Stimulated activated naive CD8-positive, alpha-beta T cell treated with anti-CD3 and anti-CD28 coated beads, Interleukin-15, Interleukin-2, amounts not matched to agents 100 ng/mL and 50 ng/mL, for 24 hours (primary cell): ENCODE results near the gene POU3F4.
A peak's percentile ranks its signal among the peaks of the same experiment; 100 is the strongest.

ENCODE experiments used
- H3K27ac Mint-ChIP-seq: one replicate; pipeline ENCODE4 v1.8.0; 2021; ENCODE audit warnings: mild to moderate bottlenecking, mixed read lengths
- H3K27me3 Mint-ChIP-seq: one replicate; pipeline ENCODE4 v1.8.0; 2021; ENCODE audit warnings: mixed read lengths
- H3K36me3 Mint-ChIP-seq: one replicate; pipeline ENCODE4 v1.8.0; 2021; ENCODE audit warnings: low read depth, mixed read lengths
- H3K4me1 Mint-ChIP-seq: one replicate; pipeline ENCODE4 v1.8.0; 2021; ENCODE audit warnings: low read depth, mixed read lengths
- H3K4me3 Mint-ChIP-seq: one replicate; pipeline ENCODE4 v1.8.0; 2021; ENCODE audit warnings: mild to moderate bottlenecking, mixed read lengths
- H3K9me3 Mint-ChIP-seq: one replicate; pipeline ENCODE4 v1.8.0; 2021; ENCODE audit warnings: mixed read lengths

The POU3F4 gene

GRCh38 chrX:83535417-83536196 lies 27.5 kb downstream of the POU3F4 start:
- Mint-ChIP-seq H3K9me3 (no peaks in the 10 kb centered on the region), H3K27ac (no peak overlapping the region), H3K27me3 (no peaks in the 10 kb centered on the region), H3K4me3 (peak overlapping the region; percentile 58), H3K4me1 (no peaks in the 10 kb centered on the region), H3K36me3 (no peaks in the 10 kb centered on the region)
